ENCODE data around the gene TSPEAR. TPM values are rescaled to one million over a fixed set of nuclear protein-coding genes. Genes with fewer than 3 reads are reported as not detected.
A peak's percentile ranks its signal among the peaks of the same experiment; 100 is the strongest.

The TSPEAR gene
- total and polyA plus RNA-seq, 8 donors, result 0.05 to 0.29 (median 0.12) TPM; not detected in 4

DNA sequence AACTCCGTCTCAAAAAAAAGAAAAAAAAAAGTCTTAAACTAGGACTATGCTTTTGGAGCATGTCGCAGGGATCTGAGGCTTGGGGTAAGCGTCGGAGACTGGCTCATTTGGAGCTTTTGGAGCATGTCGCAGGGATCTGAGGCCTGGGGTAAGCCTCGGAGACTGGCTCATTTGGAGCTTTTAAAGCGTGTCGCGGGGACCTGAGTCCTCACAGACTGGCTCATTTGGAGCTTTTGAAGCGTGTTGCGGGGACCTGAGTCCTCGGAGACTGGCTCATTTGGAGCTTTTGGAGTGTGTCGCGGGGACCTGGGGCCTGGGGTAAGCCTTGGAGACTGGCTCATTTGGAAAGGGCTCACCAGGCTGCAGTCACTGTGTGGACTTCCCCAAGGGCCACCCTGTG lies 13.6 kb upstream of the TSPEAR start:
- intact Hi-C loops (cut with DNase I; ENCODE audit: low total_unique reads), result no loop called here
- Histone ChIP-seq H3K27ac (no peak overlapping the region), H3K9me3 (no peaks in the 10 kb centered on the region), H3K4me1 (peaks cover 3 to 11% (median 7%) of the 10 kb centered on the region in 4 donors), H3K4me3 (no peak overlapping the region), H3K36me3 (no peaks in the 10 kb centered on the region), H3K27me3 (peaks cover 0 to 92% (median 28%) of the 10 kb centered on the region in 3 donors)
- TF ChIP-seq, protein P1, sequence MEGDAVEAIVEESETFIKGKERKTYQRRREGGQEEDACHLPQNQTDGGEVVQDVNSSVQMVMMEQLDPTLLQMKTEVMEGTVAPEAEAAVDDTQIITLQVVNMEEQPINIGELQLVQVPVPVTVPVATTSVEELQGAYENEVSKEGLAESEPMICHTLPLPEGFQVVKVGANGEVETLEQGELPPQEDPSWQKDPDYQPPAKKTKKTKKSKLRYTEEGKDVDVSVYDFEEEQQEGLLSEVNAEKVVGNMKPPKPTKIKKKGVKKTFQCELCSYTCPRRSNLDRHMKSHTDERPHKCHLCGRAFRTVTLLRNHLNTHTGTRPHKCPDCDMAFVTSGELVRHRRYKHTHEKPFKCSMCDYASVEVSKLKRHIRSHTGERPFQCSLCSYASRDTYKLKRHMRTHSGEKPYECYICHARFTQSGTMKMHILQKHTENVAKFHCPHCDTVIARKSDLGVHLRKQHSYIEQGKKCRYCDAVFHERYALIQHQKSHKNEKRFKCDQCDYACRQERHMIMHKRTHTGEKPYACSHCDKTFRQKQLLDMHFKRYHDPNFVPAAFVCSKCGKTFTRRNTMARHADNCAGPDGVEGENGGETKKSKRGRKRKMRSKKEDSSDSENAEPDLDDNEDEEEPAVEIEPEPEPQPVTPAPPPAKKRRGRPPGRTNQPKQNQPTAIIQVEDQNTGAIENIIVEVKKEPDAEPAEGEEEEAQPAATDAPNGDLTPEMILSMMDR (IDR thresholded peaks at IDR 0.05), result no peak
- no peak for TF ChIP-seq POLR2A (IDR thresholded peaks at IDR 0.05)
- no peak for TF ChIP-seq EP300 (IDR thresholded peaks at IDR 0.05)
- no peak for TF ChIP-seq POLR2AphosphoS5 (IDR thresholded peaks at IDR 0.05)
- no peak for DNase-seq
- 88 to 94% (median 93%) methylated on average over 14 of the region's 14 CpGs for WGBS, 5 donors

DNA sequence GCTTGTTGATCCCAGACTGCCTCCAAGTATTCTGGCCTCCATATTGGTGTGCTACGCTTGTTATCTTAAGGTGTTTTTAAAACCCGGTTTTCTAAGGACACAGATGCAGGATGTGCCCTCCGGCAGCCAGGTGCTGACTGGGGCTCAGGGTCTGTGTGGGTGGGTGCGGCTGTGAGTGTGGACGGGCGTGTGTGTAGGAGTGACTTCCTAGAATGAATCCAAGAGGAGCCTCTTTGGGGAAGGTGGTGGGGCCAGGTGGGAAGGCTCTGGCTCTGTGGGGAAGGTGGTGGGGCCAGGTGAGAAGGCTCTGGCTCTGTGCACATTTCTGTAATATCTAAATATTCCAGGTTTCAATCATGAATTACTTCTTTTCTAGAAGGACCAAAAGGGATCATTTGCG lies 12.8 kb upstream of the TSPEAR start:
- H3K27me3 ChIP-seq, result peaks cover 0 to 92% (median 28%) of the 10 kb centered on the region in 3 donors
- no peaks in the 10 kb centered on the region for H3K9me3 ChIP-seq
- intact Hi-C loops (cut with DNase I; ENCODE audit: low total_unique reads), result no loop called here
- WGBS, 5 donors, result 85 to 89% (median 88%) methylated on average over 7 of the region's 7 CpGs
- H3K4me1 ChIP-seq, result peaks cover 3 to 11% (median 7%) of the 10 kb centered on the region in 4 donors
- no peaks in the 10 kb centered on the region for H3K36me3 ChIP-seq
- DNase-seq, result no peak
- TF ChIP-seq POLR2A (IDR thresholded peaks at IDR 0.05), result no peak
- no peak for TF ChIP-seq EP300 (IDR thresholded peaks at IDR 0.05)
- TF ChIP-seq, protein P1 (IDR thresholded peaks at IDR 0.05), result no peak
- no peak for TF ChIP-seq POLR2AphosphoS5 (IDR thresholded peaks at IDR 0.05)
- no peak overlapping the region for H3K27ac ChIP-seq
- H3K4me3 ChIP-seq, result no peak overlapping the region

DNA sequence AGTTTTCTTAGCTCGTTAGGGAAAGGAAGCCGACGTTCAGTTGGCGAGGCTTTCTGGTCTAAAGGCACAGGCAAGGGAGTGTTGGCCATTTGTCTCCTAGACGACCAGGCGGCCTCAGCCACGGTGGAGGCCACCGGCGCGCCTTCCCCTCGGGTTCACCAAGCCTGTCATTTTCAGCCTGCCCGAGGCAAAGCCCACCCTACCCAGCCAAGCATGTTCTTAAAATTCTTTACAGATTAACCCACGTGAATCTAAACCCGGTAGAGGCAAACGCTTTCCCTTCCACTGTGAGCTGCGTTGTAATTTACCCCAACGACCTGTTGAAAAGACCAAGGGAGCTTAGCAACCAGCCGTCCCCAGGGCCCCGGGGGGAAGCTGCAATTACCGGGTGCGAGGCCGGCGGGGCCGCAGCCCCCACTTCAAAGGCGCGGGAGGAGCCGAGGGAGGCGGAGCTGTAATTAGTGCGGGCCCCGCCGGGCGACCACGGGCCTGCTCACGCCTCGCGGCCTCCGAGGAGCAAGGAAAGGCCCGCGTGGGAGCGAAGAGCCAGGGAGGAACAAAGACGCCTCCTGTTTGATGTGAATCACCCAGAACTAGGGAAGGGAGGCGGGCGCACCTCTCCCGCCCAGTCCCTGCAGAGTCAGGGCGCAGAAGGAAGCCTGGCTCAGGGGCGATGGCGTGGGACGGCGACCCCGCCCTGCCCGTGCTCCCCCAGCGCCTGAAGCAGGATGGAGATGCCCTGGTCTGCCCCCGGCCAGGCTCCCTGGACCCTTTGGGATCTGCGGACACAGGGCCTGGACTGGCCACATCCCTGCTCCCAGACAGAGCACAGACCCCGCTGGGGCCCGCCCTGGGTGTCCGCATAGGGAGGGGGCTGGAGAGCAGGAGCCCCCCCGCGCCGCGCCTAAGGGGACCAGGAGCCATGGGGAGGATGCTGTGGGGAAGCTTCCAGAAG lies 12.1 kb upstream of the TSPEAR start:
- peaks cover 0 to 99% (median 33%) of the 10 kb centered on the region in 3 donors for H3K27me3 ChIP-seq
- no peaks in the 10 kb centered on the region for H3K36me3 ChIP-seq
- H3K27ac ChIP-seq, result no peak overlapping the region
- WGBS, 5 donors, result 21 to 29% (median 24%) methylated on average over 43 to 61 of the region's 61 CpGs
- intact Hi-C loops (cut with DNase I; ENCODE audit: low total_unique reads), result no loop called here
- TF ChIP-seq EP300 (IDR thresholded peaks at IDR 0.05), result no peak
- no peak for TF ChIP-seq POLR2AphosphoS5 (IDR thresholded peaks at IDR 0.05)
- no peak for TF ChIP-seq POLR2A (IDR thresholded peaks at IDR 0.05)
- TF ChIP-seq, protein P1 (IDR thresholded peaks at IDR 0.05), result no peak
- DNase-seq, result peak in 1 of 2 donors; percentile 43
- peaks cover 3 to 11% (median 7%) of the 10 kb centered on the region in 4 donors for H3K4me1 ChIP-seq
- H3K4me3 ChIP-seq, result no peak overlapping the region
- H3K9me3 ChIP-seq, result no peaks in the 10 kb centered on the region

DNA sequence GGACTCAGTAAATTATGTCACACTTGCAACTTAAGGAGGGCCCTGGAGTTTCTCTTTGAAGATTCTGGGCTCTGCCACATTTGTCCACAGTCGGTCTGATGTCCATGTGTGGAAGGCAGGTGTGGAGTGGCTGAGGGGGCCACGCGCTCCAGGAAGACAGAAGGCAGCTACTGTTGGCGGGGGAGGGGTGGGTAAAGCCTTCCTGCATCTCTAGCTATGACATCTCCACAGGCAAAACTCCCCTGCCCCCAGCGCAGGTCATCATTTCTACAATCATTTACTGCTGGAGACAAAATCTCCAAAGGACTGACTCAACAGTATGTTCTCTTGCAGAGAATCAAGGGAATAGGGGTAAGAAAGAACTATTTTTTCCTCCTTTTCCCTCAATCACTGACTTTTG lies 11.4 kb upstream of the TSPEAR start:
- 57 to 70% (median 58%) methylated on average over 5 of the region's 5 CpGs for WGBS, 5 donors
- TF ChIP-seq EP300 (IDR thresholded peaks at IDR 0.05) (no peak), POLR2A (IDR thresholded peaks at IDR 0.05) (no peak), POLR2AphosphoS5 (IDR thresholded peaks at IDR 0.05) (no peak)
- TF ChIP-seq, protein P1 (IDR thresholded peaks at IDR 0.05), result no peak
- no peak overlapping the region for H3K4me3 ChIP-seq
- intact Hi-C loops (cut with DNase I; ENCODE audit: low total_unique reads), result no loop called here
- H3K36me3 ChIP-seq, result no peaks in the 10 kb centered on the region
- H3K27ac ChIP-seq, result no peak overlapping the region
- H3K9me3 ChIP-seq, result no peaks in the 10 kb centered on the region
- H3K27me3 ChIP-seq, result peaks cover 0 to 98% (median 32%) of the 10 kb centered on the region in 3 donors
- DNase-seq, result no peak
- peaks cover 3 to 11% (median 7%) of the 10 kb centered on the region in 4 donors for H3K4me1 ChIP-seq
